H1 (cell line): ENCODE data around the gene C6orf52. TPM values are rescaled to one million over a fixed set of nuclear protein-coding genes. Genes with fewer than 3 reads are reported as not detected.

ENCODE experiments used
- CTCF ChIA-PET: fragments of 300-600 bp; sonication (Branson Sonifier 250); formaldehyde crosslinking; loops from one replicate; lab custom pipeline; 2021; ENCODE audit not compliant: partially characterized antibody; lab: Charles Lee
- POLR2A ChIA-PET: fragments of 300-600 bp; sonication (Branson Sonifier 250); formaldehyde crosslinking; loops from one replicate; lab custom pipeline; 2021; ENCODE audit warnings: inconsistent platforms; ENCODE audit not compliant: partially characterized antibody; lab: Charles Lee
- DNase-seq, 2 experiments: peaks; one replicate each; pipeline versions ENCODE4 v3.0.0 to v3.0.0-alpha.2; 2010 to 2022; ENCODE audit warnings: low spot score in 2 of 2, low read depth in 1 of 2, mixed read lengths in 1 of 2
- FAIRE-seq: peaks from 2 replicates; lab custom pipeline; 2011; peaks lifted over from hg19 to GRCh38; lab: Jason Lieb, UNC
- H2AFZ ChIP-seq: 2 replicates; pipeline ENCODE4 v1.8.1; 2012; ENCODE audit warnings: low read length, inconsistent platforms
- H2AK5ac ChIP-seq: 2 replicates; pipeline ENCODE4 v1.6.1; 2013; ENCODE audit warnings: low read depth, low read length
- H2BK120ac ChIP-seq: replicated peaks from 2 replicates; pipeline ENCODE3; 2013; ENCODE audit warnings: low read depth, low read length, inconsistent platforms
- H2BK12ac ChIP-seq: 2 replicates; pipeline ENCODE4 v1.6.1; 2013; ENCODE audit warnings: low read depth, low read length
- H2BK15ac ChIP-seq: 2 replicates; pipeline ENCODE4 v1.6.1; 2013; ENCODE audit warnings: low read length
- H2BK20ac ChIP-seq: 2 replicates; pipeline ENCODE4 v1.6.1; 2013; ENCODE audit warnings: low read length
- H2BK5ac ChIP-seq: 2 replicates; pipeline ENCODE4 v1.6.1; 2013; ENCODE audit warnings: low read depth, low read length
- H3K14ac ChIP-seq: 2 replicates; pipeline ENCODE4 v1.6.1; 2013; ENCODE audit warnings: inconsistent platforms; ENCODE audit not compliant: insufficient read length
- H3K18ac ChIP-seq: 2 replicates; pipeline ENCODE4 v1.6.1; 2013; ENCODE audit warnings: low read length; ENCODE audit errors: extremely low read depth
- H3K23ac ChIP-seq: 2 replicates; pipeline ENCODE4 v1.6.1; 2013; ENCODE audit warnings: inconsistent platforms; ENCODE audit not compliant: insufficient read length
- H3K23me2 ChIP-seq: 2 replicates; pipeline ENCODE4 v1.6.1; 2013; ENCODE audit warnings: low read depth, low read length
- H3K27ac ChIP-seq: 2 replicates; pipeline ENCODE4 v1.6.1; 2011; ENCODE audit warnings: low read depth, low read length, inconsistent platforms
- H3K27me3 ChIP-seq, 4 experiments: replicated peaks in 1 of 4; 1 replicate in 1 of 4; 2 replicates in 3 of 4; pipeline versions ENCODE4 v1.6.1 to v1.8.1; 2011 to 2013; ENCODE audit warnings: low read length in 3 of 4, mild to moderate bottlenecking in 3 of 4, inconsistent platforms in 2 of 4, mixed read lengths in 2 of 4, moderate library complexity in 1 of 4; ENCODE audit not compliant: control insufficient read depth in 3 of 4, insufficient read depth in 3 of 4; ENCODE audit errors: extremely low read depth in 1 of 4
- H3K36me3 ChIP-seq, 4 experiments: 2 replicates each; pipeline versions ENCODE4 v1.6.1 to v1.8.1; 2011 to 2013; ENCODE audit warnings: mild to moderate bottlenecking in 4 of 4, low read length in 3 of 4, moderate library complexity in 2 of 4, control low read depth in 1 of 4, inconsistent platforms in 1 of 4; ENCODE audit not compliant: insufficient read depth in 4 of 4, control insufficient read depth in 2 of 4
- H3K4ac ChIP-seq: replicated peaks from 2 replicates; pipeline ENCODE3; 2013; ENCODE audit warnings: low read length, low read depth, mixed read lengths, inconsistent platforms; ENCODE audit not compliant: insufficient read length
- H3K4me1 ChIP-seq, 4 experiments: replicated peaks in 1 of 4; 1 replicate in 1 of 4; 2 replicates in 3 of 4; pipeline versions ENCODE4 v1.6.1 to v1.8.1; 2011 to 2013; ENCODE audit warnings: low read length in 3 of 4, inconsistent platforms in 2 of 4, mixed read lengths in 1 of 4; ENCODE audit not compliant: insufficient read depth in 4 of 4, control insufficient read depth in 3 of 4
- H3K4me2 ChIP-seq, 2 experiments: 2 replicates each; pipeline versions ENCODE4 v1.6.1 to v1.8.1; 2011 to 2013; ENCODE audit warnings: low read depth in 2 of 2, low read length in 2 of 2, control low read depth in 1 of 2, inconsistent platforms in 1 of 2, mild to moderate bottlenecking in 1 of 2; ENCODE audit not compliant: insufficient read depth in 1 of 2
- H3K4me3 ChIP-seq, 4 experiments: fragments of 200-600, 300-600 bp in 1 of 4; sonication (generic), shearing (Covaris generic), sonication (Bioruptor Twin) in 1 of 4; 2 replicates each; pipeline versions ENCODE4 v1.5.1 to v1.8.1; 2011 to 2016; ENCODE audit warnings: low read length in 4 of 4, low read depth in 3 of 4, control low read depth in 2 of 4, inconsistent platforms in 2 of 4, mild to moderate bottlenecking in 2 of 4, mixed read lengths in 1 of 4, moderate library complexity in 1 of 4; ENCODE audit not compliant: insufficient read depth in 2 of 4; ENCODE audit errors: extremely low read depth in 1 of 4
- H3K56ac ChIP-seq: replicated peaks from 2 replicates; pipeline ENCODE3; 2013; ENCODE audit warnings: low read depth, mild to moderate bottlenecking, mixed read lengths, low read length, inconsistent platforms; ENCODE audit not compliant: insufficient read length
- H3K79me1 ChIP-seq: 2 replicates; pipeline ENCODE4 v1.6.1; 2013; ENCODE audit warnings: low read depth, low read length, control low read depth
- H3K79me2 ChIP-seq, 2 experiments: 2 replicates each; pipeline versions ENCODE4 v1.6.1 to v1.8.1; 2012 to 2013; ENCODE audit warnings: low read length in 2 of 2, mild to moderate bottlenecking in 2 of 2, inconsistent platforms in 1 of 2; ENCODE audit not compliant: insufficient read depth in 2 of 2, control insufficient read depth in 1 of 2
- H3K9ac ChIP-seq, 4 experiments: replicated peaks in 1 of 4; 1 replicate in 1 of 4; 2 replicates in 3 of 4; pipeline versions ENCODE4 v1.6.1 to v1.8.1; 2011 to 2013; ENCODE audit warnings: low read depth in 3 of 4, low read length in 3 of 4, control low read depth in 2 of 4, mild to moderate bottlenecking in 2 of 4, moderate library complexity in 2 of 4, inconsistent platforms in 1 of 4; ENCODE audit errors: extremely low read depth in 1 of 4
- H3K9me3 ChIP-seq, 2 experiments: 2 replicates each; pipeline versions ENCODE4 v1.6.1 to v1.8.1; 2012 to 2013; ENCODE audit warnings: mild to moderate bottlenecking in 2 of 2, moderate library complexity in 2 of 2, control low read depth in 1 of 2, inconsistent platforms in 1 of 2, low read depth in 1 of 2, low read length in 1 of 2, mixed read lengths in 1 of 2; ENCODE audit not compliant: insufficient read depth in 2 of 2
- H4K20me1 ChIP-seq, 2 experiments: replicated peaks in 1 of 2; 2 replicates each; pipeline versions ENCODE3 to v1.8.1; 2011 to 2013; ENCODE audit warnings: inconsistent platforms in 2 of 2, low read length in 2 of 2, mild to moderate bottlenecking in 1 of 2; ENCODE audit not compliant: insufficient read depth in 2 of 2, control insufficient read depth in 1 of 2
- H4K5ac ChIP-seq: 2 replicates; pipeline ENCODE4 v1.6.1; 2013; ENCODE audit warnings: low read length, low read depth, mixed read lengths, inconsistent platforms; ENCODE audit not compliant: insufficient read length
- H4K8ac ChIP-seq: 2 replicates; pipeline ENCODE4 v1.8.0; 2013; ENCODE audit warnings: mild to moderate bottlenecking, moderate library complexity, low read length, inconsistent platforms; ENCODE audit not compliant: insufficient read depth; ENCODE audit errors: extremely low read depth
- H4K91ac ChIP-seq: replicated peaks from 2 replicates; pipeline ENCODE3; 2013; ENCODE audit warnings: low read length, mixed read lengths, inconsistent platforms; ENCODE audit not compliant: insufficient read length
- ATF3 ChIP-seq: IDR thresholded peaks from 2 replicates; pipeline ENCODE4 v1.6.1; 2011; ENCODE audit warnings: low read depth, mild to moderate bottlenecking, low read length; ENCODE audit not compliant: insufficient read depth
- BCL11A ChIP-seq, 2 experiments: IDR thresholded peaks; one replicate each; pipeline ENCODE4 v1.6.1; 2011; ENCODE audit warnings: low read depth in 2 of 2, low read length in 2 of 2, mild to moderate bottlenecking in 2 of 2
- CHD2 ChIP-seq: IDR thresholded peaks from 2 replicates; pipeline ENCODE4 v1.6.1; 2012; ENCODE audit warnings: low read length, improper control_type of control experiment
- EGR1 ChIP-seq: IDR thresholded peaks from 2 replicates; pipeline ENCODE4 v1.6.1; 2011; ENCODE audit warnings: low read depth, low read length, borderline replicate concordance
- GTF2F1 ChIP-seq: IDR thresholded peaks from 2 replicates; pipeline ENCODE4 v1.6.1; 2012; ENCODE audit warnings: low read depth, low read length, improper control_type of control experiment, borderline replicate concordance
- HDAC2 ChIP-seq, 2 experiments: fragments of 300-600 bp in 1 of 2; sonication (generic) in 1 of 2; IDR thresholded peaks; 2 replicates each; pipeline ENCODE4 v1.6.1; 2011 to 2012; ENCODE audit warnings: low read depth in 2 of 2, low read length in 2 of 2, mild to moderate bottlenecking in 2 of 2, moderate library complexity in 2 of 2, borderline replicate concordance in 1 of 2, inconsistent platforms in 1 of 2
- JUN ChIP-seq: IDR thresholded peaks from 2 replicates; pipeline ENCODE4 v1.6.1; 2011; ENCODE audit warnings: low read depth, mild to moderate bottlenecking, improper control_type of control experiment, low read length
- JUND ChIP-seq: IDR thresholded peaks from 2 replicates; pipeline ENCODE4 v1.6.1; 2011; ENCODE audit warnings: mild to moderate bottlenecking, improper control_type of control experiment, low read length
- PHF8 ChIP-seq: fragments of 200-600 bp; sonication (generic); conservative IDR thresholded peaks from 2 replicates; pipeline ENCODE4 v1.7.1; 2012; ENCODE audit warnings: low read depth, mild to moderate bottlenecking, inconsistent platforms, low read length, moderate library complexity
- RNF2 ChIP-seq: fragments of 200-900, 300-1000 bp; sonication (generic); IDR thresholded peaks from 2 replicates; pipeline ENCODE4 v1.7.1; 2016; ENCODE audit warnings: borderline replicate concordance, low read depth, mild to moderate bottlenecking, antibody characterized with exemption, low read length; ENCODE audit not compliant: poor library complexity, severe bottlenecking; ENCODE audit errors: missing control alignments
- RXRA ChIP-seq: IDR thresholded peaks from 2 replicates; pipeline ENCODE4 v1.6.1; 2011; ENCODE audit warnings: low read depth, mild to moderate bottlenecking, low read length, moderate library complexity; ENCODE audit not compliant: insufficient read depth
- SP4 ChIP-seq: IDR thresholded peaks from 2 replicates; pipeline ENCODE4 v1.6.1; 2012; ENCODE audit warnings: low read length, inconsistent platforms
- SUZ12 ChIP-seq: fragments of 200-600 bp; sonication (generic); IDR thresholded peaks from 2 replicates; pipeline ENCODE4 v1.6.1; 2012; ENCODE audit warnings: mild to moderate bottlenecking, inconsistent platforms, low read length, moderate library complexity, mixed read lengths
- TAF1 ChIP-seq: IDR thresholded peaks from 2 replicates; pipeline ENCODE4 v1.6.1; 2011; ENCODE audit warnings: mild to moderate bottlenecking, low read depth, low read length
- WGBS, 2 experiments: shearing (Covaris generic) in 1 of 2; methylation state at CpG; one replicate each; pipeline versions ENCODE4 v1.1.6 to v1.1.7; 2013 to 2015; ENCODE audit warnings: low lambda C conversion rate in 2 of 2, mixed read lengths in 2 of 2, inconsistent platforms in 1 of 2, low coverage in 1 of 2, missing lambda C conversion rate in 1 of 2; ENCODE audit not compliant: insufficient replicate concordance in 2 of 2, insufficient coverage in 1 of 2, insufficient read length in 1 of 2; ENCODE audit errors: extremely low coverage in 1 of 2, missing lambda C conversion rate in 1 of 2; 5-methylcytosine and 5-hydroxymethylcytosine counted together
- polyA plus RNA-seq, 7 experiments: library from polyadenylated mRNA; depleted of rRNA in 3 of 7; stranded (reverse) in 5 of 7; unstranded in 2 of 7; fragments of >200 nt in 5 of 7; fragments of 200-250 nt in 2 of 7; gene quantifications; 1 replicate in 5 of 7; 2 replicates in 1 of 7; 4 replicates in 1 of 7; pipeline versions ENCODE4 v1.2.1 to v1.2.3, GENCODE V29; 2011 to 2013; ENCODE audit warnings: missing spikeins in 2 of 7, mixed read lengths in 2 of 7
- total RNA-seq: library from RNA; stranded (reverse); fragmentation: NEBNext Ultra II Directional; extraction: Animal tissue kit (Norgen Biotek cat#: 25700); gene quantifications from 2 replicates; pipeline ENCODE4 v1.2.1, GENCODE V29; 2021

Gene C6orf52
- total and polyA plus RNA-seq, 2 of the 8 experiments (the other 6 are each of a cell fraction or from before 2014, with no cell fraction given): 1.5 to 3.1 TPM

- no peak overlapping the region for H4K91ac ChIP-seq
- DNase-seq (no peak), FAIRE-seq (no peak)
- no peak overlapping the region for H3K23ac ChIP-seq
- no peak overlapping the region for H3K9ac ChIP-seq
- no peak overlapping the region for H2AK5ac ChIP-seq
- H3K4me2 ChIP-seq: no peak overlapping the region
- H4K5ac ChIP-seq: no peak overlapping the region
- H3K4me1 ChIP-seq: no peaks in the 10 kb centered on the region
- H3K23me2 ChIP-seq: no peaks in the 10 kb centered on the region
- H4K8ac ChIP-seq: no peak overlapping the region
- no peak overlapping the region for H2BK120ac ChIP-seq
- H3K18ac ChIP-seq: no peak overlapping the region
- H3K56ac ChIP-seq: no peak overlapping the region
- no peak overlapping the region for H2AFZ ChIP-seq
- no peak overlapping the region for H3K27ac ChIP-seq
- H3K9me3 ChIP-seq: no peaks in the 10 kb centered on the region
- no peaks in the 10 kb centered on the region for H4K20me1 ChIP-seq
- H3K79me1 ChIP-seq: no peaks in the 10 kb centered on the region
- no peak overlapping the region for H2BK12ac ChIP-seq
- no peaks in the 10 kb centered on the region for H3K79me2 ChIP-seq
- no peak overlapping the region for H3K4me3 ChIP-seq
- no peaks in the 10 kb centered on the region for H3K27me3 ChIP-seq
- no peak overlapping the region for H2BK20ac ChIP-seq
- no peak overlapping the region for H2BK15ac ChIP-seq
- POLR2A ChIA-PET: interaction anchor here (1.0 kb wide), 2 partner anchors 9 to 54 kb away, joined by 3 read pairs; partner anchors contain the start of gene TMEM14C
- no peak overlapping the region for H2BK5ac ChIP-seq
- H3K36me3 ChIP-seq: peaks cover 3 to 13% (median 3%) of the 10 kb centered on the region in 4 experiments; a peak in 6 of 8 replicates
- H3K14ac ChIP-seq: no peak overlapping the region
- H3K4ac ChIP-seq: no peak overlapping the region
- WGBS, 2 experiments: 94% methylated on average over 8 of the region's 8 CpGs; no CpG with 5 or more reads in 1 of the 2 experiments
- CTCF ChIA-PET: interaction anchor here (1.7 kb wide), 1 partner anchor 236 kb away, joined by 3 read pairs; no protein-coding TSS in a partner anchor
- TF ChIP-seq ATF3 (no peak), BCL11A (IDR thresholded peaks at IDR 0.05; ENCODE audit: low read depth in 2 of 2, low read length in 2 of 2) (no peak), GTF2F1 (no peak), CHD2 (no peak), PHF8 (no peak), TAF1 (no peak), JUND (no peak), HDAC2 (IDR thresholded peaks at IDR 0.05; ENCODE audit: borderline replicate concordance in 1 of 2, low read depth in 2 of 2, low read length in 2 of 2) (no peak), SUZ12 (no peak), SP4 (no peak), RXRA (no peak), JUN (no peak), RNF2 (no peak), EGR1 (no peak)
Observed at GRCh38 chr6:10713962-10714361, 19.5 kb upstream of the C6orf52 start.
